Measurements from ENCODE around the gene NRG3.

NRG3 gene

DNA sequence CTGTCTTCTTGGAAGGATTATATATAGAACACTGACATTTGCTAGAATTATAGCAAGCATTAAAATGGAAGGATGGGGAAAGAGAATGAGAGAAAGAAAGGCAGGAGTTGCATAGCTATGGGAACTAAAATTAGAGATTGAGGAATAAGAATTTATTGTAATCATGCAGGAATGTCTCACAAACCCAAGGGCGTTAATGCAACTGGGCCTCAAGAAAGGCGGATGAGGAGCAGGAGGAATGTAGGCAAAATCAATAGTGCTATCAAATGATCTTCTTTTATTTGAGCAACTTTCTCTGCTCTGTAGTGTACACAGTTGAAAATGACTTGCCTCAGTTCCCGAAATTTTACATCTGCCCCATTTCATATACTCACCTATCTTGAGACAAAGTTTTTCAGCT, 1132.5 kb downstream of the NRG3 start:
- DNase-seq (ENCODE audit: low read depth), result no peak

DNA sequence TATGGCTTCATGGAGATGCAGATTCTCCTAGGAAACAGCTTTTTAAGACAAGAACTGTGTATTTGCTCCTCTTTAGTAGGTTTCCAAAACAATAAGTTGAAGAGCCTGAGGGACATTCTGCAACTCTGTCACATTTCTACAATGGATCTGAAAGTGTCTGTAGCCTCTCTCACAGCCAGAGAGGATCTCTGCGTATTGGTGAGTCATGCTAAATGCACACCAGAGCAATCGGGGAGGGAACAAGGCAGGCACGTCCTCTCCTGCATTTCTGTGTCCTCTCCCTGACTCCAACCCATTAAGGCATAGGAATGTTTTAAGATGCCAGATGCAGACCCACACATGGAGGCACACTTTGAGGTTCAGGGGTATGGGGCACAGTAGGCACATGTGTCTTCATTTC, 1137.9 kb downstream of the NRG3 start:
- DNase-seq (ENCODE audit: low read depth), result no peak

DNA sequence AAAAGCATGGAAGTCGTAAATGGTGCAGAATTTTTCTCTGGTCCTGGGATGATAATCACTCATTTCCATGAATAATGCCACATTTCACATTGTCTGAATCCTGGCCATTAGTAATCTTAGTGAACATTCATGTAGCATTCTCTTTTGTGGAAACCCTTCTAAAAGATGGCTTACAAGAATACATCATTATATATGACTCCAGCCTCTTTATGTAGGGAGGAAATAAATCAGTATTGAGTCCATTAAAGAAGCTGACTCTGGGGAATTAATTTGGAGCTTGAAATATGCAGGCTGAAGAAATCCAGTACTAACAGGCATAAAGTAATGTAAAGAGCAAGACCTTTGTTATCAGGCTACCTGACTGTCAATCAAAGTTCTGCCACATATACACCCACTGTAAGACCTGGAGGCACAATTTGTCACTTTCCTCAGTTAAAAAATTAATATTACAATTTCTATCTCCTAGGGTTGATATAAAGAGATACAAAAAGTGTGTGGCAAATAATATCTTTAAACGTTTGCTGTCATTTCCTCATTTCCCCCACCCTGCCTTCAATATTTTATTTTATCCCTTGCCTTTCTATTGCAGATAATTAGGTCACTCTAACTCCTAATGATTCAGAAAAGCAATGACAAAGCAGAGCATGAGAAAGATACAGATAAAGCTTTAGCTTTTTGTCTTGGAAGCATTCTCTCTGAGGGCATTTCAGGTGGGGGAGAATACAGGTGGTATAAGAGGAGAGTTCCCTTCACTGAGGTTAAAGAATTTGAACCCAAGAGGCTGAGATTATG, 1142.3 kb downstream of the NRG3 start:
- DNase-seq (ENCODE audit: low read depth), result no peak

DNA sequence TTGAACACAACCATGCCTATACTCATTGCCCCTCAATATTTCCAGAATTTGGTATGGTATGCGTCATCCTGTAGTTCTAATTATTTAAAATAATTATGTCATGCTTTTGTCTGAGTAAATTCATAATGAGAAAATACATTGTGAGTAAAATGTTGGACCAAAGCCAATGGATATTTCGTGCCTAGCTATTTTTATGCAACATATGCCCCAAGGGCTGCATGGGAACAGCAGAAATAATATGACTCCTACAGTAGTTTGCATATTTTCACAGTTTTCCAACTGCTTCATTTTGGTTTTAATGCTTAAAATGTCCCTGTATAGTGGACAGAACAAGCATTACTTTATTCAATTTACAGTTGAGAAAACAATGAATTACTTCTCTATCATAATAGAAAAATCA, 1148.7 kb downstream of the NRG3 start:
- DNase-seq (ENCODE audit: low read depth), result no peak
